ENCODE results near the gene TDRD1. TPM values are rescaled to one million over a fixed set of nuclear protein-coding genes. Genes with fewer than 3 reads are reported as not detected.

The TDRD1 gene
- total and polyA plus RNA-seq, 12 donors = 0.03 to 7.0 (median 4.0) TPM

DNA sequence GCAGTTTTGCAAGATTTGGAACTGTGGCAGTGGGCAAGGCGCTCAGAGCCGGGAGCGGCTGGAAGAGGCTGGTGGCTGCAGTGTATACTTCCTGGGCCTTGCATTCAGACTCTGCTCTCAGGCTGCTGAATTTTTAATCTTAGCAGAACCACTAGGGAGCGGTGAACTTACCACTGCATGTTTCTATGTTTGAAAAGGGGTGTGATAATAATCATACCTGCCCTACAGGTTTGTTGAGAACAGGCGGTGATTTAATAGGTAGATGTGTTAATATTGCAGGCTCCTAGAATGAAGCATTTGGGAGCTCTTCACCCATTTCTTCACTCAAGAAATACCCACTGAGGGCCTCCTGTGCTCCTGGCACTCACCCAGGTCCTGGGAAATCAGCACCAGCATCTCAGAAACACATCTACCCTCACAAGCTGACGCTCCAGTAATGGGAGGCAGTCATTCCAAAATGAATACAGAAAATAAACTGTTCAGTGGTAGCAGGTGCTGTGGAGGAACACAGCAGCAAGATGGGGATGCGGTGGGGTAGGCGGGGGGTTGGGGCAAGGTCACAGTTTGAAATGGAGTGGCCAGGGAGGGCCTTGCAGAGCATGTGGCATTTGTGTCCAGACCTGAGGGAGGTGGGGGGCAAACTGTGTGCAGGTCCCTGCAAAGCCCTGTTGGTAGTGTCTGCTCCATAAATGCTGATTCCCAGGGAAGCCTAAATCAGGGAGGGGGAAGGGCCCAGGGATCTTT, 100.9 kb downstream of the TDRD1 start:
- no peak for ATAC-seq
- Histone ChIP-seq H3K4me3 (no peak overlapping the region), H3K36me3 (no peaks in the 10 kb centered on the region), H3K9me3 (no peaks in the 10 kb centered on the region), H3K27me3 (peaks cover 0 to 3% (median 0%) of the 10 kb centered on the region in 7 donors), H3K27ac (no peak overlapping the region), H3K4me1 (peaks cover 0 to 10% (median 0%) of the 10 kb centered on the region in 9 donors)
- intact Hi-C loops (cut with DNase I) = no loop called here
- 92 to 93% methylated on average over 8 of the region's 8 CpGs for WGBS, 2 donors
- no peak for DNase-seq
- TF ChIP-seq, protein P1, sequence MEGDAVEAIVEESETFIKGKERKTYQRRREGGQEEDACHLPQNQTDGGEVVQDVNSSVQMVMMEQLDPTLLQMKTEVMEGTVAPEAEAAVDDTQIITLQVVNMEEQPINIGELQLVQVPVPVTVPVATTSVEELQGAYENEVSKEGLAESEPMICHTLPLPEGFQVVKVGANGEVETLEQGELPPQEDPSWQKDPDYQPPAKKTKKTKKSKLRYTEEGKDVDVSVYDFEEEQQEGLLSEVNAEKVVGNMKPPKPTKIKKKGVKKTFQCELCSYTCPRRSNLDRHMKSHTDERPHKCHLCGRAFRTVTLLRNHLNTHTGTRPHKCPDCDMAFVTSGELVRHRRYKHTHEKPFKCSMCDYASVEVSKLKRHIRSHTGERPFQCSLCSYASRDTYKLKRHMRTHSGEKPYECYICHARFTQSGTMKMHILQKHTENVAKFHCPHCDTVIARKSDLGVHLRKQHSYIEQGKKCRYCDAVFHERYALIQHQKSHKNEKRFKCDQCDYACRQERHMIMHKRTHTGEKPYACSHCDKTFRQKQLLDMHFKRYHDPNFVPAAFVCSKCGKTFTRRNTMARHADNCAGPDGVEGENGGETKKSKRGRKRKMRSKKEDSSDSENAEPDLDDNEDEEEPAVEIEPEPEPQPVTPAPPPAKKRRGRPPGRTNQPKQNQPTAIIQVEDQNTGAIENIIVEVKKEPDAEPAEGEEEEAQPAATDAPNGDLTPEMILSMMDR (IDR thresholded peaks at IDR 0.05) = no peak

DNA sequence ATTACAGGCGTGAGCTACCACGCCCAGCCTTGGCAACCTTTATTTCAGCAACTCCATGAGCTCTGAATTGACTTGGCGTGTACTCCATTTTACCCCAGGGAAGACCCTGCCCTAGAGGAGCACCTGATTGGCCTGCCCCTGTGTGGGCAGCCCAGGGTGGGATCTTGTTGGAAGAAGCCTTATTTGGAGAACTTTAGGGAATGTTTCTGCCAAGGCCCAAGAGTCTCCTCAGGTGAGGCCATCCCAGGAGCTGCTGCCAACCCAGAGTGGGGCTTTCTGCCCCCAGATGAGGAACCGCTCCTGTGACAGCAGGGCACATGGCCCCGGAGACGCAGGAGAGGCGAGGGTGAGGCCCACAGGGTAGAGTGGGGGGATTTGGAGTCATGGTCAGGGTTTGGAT, 101.9 kb downstream of the TDRD1 start:
- H3K4me1 ChIP-seq = peaks cover 0 to 10% (median 0%) of the 10 kb centered on the region in 9 donors
- ATAC-seq (no peak), DNase-seq (no peak)
- no peak overlapping the region for H3K27ac ChIP-seq
- intact Hi-C loops (cut with DNase I) = no loop called here
- WGBS, 2 donors = 74 to 76% methylated on average over 7 of the region's 7 CpGs
- TF ChIP-seq, protein P1 (IDR thresholded peaks at IDR 0.05) = no peak
- H3K27me3 ChIP-seq = peaks cover 0 to 3% (median 0%) of the 10 kb centered on the region in 7 donors
- H3K36me3 ChIP-seq = no peaks in the 10 kb centered on the region
- no peaks in the 10 kb centered on the region for H3K9me3 ChIP-seq
- H3K4me3 ChIP-seq = no peak overlapping the region

DNA sequence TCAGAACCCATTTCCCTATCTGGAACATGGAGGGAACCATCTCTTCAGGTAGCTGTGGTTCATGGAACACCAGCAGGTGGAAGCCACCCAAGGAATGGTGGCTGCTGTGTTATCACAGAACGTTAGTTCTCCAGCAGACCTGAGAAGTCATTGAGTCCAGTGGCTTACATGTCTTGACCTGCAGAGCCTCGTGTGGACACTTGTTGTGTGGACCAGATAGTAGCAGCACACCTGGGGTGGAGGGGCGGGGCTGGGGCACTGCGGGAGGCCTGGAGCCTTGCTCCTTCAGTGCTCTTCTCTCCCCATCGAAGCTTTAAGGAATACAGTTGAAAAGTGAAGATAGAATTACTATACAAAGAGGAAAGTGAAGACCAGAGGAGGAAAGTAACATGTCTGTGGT, 102.3 kb downstream of the TDRD1 start:
- no peaks in the 10 kb centered on the region for H3K36me3 ChIP-seq
- no peak for ATAC-seq
- TF ChIP-seq, protein P1 (IDR thresholded peaks at IDR 0.05) = no peak
- H3K4me1 ChIP-seq = peaks cover 0 to 10% (median 0%) of the 10 kb centered on the region in 9 donors
- 73 to 81% methylated on average over 5 of the region's 5 CpGs for WGBS, 2 donors
- peaks cover 0 to 3% (median 0%) of the 10 kb centered on the region in 7 donors for H3K27me3 ChIP-seq
- H3K27ac ChIP-seq = no peak overlapping the region
- DNase-seq = no peak
- no peaks in the 10 kb centered on the region for H3K9me3 ChIP-seq
- no peak overlapping the region for H3K4me3 ChIP-seq
- intact Hi-C loops (cut with DNase I) = no loop called here

Other genes with a start within 250 kb of the TDRD1 start
- 10 to 100 TPM; 24.4 to 98.7 (median 40.6) TPM for gene ADRB1, start 135.5 kb upstream of the TDRD1 start, total RNA-seq
- gene ADRB1, start 135.5 kb upstream of the TDRD1 start, polyA plus RNA-seq = 10 to 100 TPM in 1 of 2 donors, 1 to 10 TPM in 1; 4.7 to 28.5 TPM
- 10 to 100 TPM; 14.4 to 28.9 (median 20.5) TPM for gene CCDC186, start 5.2 kb upstream of the TDRD1 start, total RNA-seq
- gene CCDC186, start 5.2 kb upstream of the TDRD1 start, polyA plus RNA-seq = 1 to 10 TPM; 3.4 to 7.2 TPM
- under 1 TPM in 1 of 10 donors, not detected in 9; 0.09 TPM for gene VWA2, start 59.9 kb downstream of the TDRD1 start, total RNA-seq
- gene VWA2, start 59.9 kb downstream of the TDRD1 start, polyA plus RNA-seq = under 1 TPM in 1 of 2 donors, not detected in 1; 0.01 TPM
- 1 to 10 TPM; 2.9 to 5.0 (median 4.5) TPM for gene AFAP1L2, start 225.1 kb downstream of the TDRD1 start, total RNA-seq
- 1 to 10 TPM; 3.0 to 3.6 TPM for gene AFAP1L2, start 225.1 kb downstream of the TDRD1 start, polyA plus RNA-seq